ENCODE results near the gene ITGAL. TPM values are rescaled to one million over a fixed set of nuclear protein-coding genes. Genes with fewer than 3 reads are reported as not detected.
"Not testable (repeated sequence)": the region's sequence is repeated elsewhere in the genome, so short reads cannot be mapped to it uniquely, and the experiment has no call there.

Gene ITGAL
- total RNA-seq, 1 donor from 2014 or later: 0.82 TPM

DNA sequence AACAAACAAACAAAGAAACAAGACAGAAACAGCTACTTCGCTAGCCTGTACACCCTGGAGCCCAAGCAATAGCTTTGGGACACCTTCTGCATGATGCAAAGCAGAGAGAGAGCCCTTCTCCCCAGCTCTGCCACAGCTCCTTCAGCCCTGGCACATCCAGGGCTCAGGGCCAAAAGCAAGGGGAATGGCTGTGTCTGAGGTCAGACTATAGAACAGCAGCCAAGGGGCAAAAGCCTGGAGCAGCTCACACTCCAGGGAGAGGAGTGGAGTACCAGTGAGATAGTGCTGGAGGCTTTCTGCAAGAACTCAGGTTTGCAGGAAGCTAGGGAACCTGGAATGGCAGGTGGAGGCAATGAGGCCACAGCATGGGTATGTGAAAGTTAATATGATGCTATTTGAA, 15.3 kb upstream of the ITGAL start:
- FAIRE-seq (no peak), DNase-seq (ENCODE audit: low spot score in 2 of 2) (no peak)

DNA sequence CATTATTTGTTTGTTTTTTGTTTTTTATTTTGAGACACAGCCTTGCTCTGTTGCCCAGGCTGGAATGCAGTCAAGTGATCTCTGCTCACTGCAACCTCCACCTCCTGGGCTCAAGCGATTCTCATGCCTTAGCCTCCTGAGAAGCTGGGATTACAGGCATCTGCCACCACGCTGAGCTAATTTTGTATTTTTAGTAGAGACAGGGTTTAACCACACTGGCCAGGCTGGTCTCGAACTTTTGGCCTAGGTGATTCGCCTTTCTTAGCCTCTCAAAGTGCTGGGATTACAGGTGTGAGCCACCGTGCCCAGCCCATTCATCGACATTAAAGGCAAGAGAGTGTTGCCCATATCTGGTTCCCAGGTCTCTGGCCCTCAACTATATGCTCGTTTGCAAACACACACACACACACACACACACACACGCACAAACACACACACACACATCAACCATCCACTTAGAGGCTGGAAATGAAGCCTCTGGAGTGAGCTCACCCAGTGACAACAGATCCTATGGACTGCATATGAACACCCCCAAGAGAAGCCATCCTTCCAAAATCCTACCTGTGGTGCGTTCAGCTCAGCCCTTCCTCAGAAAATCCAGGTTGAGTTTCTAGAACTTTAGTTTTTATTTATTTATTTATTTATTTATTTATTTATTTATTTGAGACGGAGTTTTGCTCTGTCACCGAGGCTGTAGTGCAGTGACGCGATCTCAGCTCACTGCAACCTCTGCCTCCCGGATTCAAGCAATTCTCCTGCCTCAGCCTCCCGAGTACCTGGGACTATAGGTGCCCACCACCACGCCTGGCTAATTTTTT, 14.6 kb upstream of the ITGAL start:
- FAIRE-seq: no peak

DNA sequence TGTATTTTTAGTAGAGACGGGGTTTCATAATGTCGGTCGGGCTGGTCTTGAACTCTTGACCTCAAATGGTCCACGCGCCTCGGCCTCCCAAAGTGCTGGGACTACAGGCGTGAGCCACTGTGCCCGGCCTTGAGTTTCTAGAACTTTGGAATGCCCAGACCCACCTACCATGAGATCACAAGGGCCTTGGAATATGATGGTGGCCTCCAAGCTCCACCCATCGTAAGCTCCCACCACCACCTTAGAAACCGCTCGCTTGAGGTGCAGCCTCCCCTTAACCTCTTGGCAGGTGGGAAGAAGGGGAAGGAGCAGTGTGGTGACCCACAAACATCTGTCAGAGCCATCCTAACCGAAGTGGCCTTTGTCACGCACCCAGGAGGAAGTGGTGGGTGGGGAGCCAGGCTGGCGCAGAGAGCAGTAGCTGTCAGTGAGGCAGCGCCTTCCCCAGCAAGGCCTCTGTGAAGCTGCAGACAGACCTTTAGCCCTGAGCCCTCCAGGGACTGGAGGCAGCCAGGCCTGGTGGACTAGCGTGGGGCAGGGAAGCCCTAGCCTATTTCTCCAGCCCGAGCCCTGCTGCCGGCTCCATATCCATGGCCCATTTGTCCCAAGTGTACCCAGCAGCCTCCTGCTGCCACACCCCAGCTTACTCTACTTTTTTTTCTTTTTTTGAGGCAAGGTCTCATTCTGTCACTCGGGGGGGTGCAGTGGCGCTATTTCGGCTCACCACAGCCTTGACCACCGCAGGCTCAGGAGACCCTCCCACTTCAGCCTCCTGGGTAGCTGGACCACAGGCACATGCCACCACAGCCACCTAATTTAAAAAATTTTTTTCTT, 13.8 kb upstream of the ITGAL start:
- no peak for FAIRE-seq
- DNase-seq (ENCODE audit: low spot score in 2 of 2): no peak

More for the DNA sequence above, 14.6 kb upstream of the ITGAL start:
- no peak for DNase-seq (ENCODE audit: low spot score in 2 of 2)

DNA sequence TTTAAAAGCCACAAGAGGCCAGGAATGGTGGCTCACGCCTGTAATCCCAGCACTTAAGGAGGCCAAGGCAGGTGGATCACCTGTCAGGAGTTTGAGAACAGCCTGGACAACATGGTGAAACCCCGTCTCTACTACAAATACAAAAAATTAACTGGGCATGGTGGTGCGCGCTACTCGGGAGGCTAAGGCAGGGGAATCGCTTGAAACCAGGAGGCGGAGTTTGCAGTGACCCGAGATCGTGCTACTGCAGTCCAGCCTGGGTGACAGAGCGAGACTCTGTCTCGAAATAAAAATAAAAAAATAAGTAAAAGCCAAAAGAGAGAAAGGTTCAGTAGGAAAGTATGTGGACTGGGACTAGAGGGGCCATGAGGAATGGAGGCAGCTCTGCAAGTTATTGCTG, 13.1 kb upstream of the ITGAL start:
- DNase-seq (ENCODE audit: low spot score in 2 of 2): no peak
- FAIRE-seq: no peak

DNA sequence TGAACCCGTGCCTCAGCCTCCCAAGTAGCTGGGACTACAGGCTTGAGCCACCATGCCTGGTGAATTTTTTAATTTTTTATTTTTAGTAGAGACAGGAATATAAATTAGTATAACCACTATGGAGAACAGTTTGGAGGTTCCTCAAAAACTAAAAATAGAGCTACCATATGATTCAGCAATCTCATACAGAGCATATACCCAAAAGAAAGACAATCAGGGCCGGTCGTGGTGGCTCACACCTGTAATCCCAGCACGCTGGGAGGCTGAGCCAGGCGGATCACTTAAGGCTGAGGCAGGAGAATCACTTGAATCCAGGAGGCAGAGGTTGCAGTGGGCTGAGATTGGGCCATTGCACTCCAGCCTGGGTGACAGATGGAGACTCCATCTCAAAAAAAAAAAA, 11.1 kb upstream of the ITGAL start:
- not testable (repeated sequence) for DNase-seq (ENCODE audit: low spot score in 2 of 2); FAIRE-seq

DNA sequence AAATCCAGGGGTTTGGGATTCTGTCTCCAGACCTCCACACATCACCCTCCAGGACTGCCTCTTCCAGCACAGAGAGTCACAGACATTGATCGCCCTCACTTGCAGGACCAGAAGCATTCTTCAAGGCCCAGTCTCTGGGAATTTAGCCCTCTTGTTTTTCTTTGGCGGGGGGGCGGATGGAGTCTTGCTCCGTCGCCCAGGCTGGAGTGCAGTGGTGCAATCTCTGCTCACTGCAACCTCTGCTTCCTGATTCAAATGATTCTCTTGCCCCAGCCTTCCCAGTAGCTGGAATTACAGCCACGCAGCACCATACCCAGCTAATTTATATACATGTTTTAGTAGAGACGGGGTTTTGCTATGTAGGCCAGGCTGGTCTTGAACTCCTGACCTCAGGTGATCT, 8.5 kb upstream of the ITGAL start:
- DNase-seq (ENCODE audit: low spot score in 2 of 2) (no peak), FAIRE-seq (no peak)

DNA sequence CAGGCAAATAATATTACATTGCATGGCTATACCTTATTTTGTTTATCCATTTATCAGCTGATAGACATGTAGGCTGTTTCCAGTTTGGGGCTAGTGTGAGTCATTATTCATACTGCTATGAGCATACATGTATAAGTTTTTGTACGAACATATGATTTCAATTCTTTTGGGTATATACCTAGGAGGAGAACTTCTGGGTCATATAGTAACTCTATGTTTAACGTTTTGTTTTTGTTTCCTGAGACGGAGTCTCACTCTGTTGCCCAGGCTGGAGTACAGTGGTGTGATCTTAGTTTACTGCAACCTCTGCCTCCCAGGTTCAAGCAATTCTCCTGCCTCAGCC, 2.4 kb upstream of the ITGAL start:
- FAIRE-seq: no peak
- DNase-seq (ENCODE audit: low spot score in 2 of 2): no peak

DNA sequence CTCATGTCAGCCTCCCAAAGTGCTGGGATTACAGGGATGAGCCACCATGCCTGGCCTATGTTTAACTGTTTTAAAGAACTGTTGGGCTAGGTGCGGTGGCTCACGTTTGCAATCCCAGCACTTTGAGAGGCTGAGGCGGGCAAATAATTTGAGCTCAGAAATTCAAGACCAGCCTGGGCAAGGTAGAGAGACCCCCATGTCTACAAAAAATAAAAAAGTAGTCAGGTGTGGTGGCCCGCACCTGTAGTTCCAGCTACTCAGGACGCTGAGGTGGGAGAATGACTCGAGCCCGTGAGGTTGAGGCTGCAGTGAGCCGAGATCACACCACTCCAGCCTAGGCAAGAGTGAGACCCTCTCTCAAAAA, 1.9 kb upstream of the ITGAL start:
- no peak for FAIRE-seq

DNA sequence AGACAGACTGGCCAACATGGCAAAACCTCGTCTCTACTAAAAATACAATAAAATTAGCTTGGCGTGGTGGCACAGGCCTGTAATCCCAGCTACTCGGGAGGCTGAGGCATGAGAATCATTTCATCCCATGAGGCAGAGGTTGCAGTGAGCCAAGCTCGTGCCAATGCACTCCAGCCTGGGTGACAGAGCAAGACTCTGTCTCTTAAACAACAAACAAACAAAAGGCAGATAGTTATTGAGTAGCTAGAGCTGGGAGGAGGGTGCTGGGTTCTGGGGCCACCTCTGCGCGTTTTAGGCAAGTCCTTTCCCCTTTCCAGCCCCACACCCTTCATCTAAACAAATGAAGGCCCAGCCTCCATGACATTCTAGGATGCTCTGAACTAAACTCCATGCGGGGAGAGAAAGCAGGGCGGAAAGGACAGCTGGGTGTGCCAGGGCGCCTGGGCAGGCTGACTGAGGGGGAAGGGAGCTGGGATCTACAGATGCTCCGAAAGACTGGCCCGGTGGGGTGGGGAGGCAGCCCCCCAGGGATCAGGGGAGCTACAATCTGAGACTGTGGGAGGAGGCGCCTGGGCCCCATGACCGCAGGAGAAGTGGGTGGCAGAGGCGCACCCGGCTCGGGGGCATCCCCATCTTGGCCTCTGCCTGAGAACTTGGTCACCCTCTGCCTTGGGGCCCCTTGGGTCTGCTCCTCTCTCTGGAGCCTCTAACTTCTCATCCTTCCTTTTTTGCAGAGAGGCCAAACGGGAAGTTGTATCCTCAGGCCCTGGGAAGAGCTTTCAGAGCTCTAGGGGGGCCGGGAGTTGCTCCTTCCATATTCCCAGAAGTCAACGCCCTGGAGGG, 910 bp downstream of the ITGAL start:
- DNase-seq (ENCODE audit: low spot score in 2 of 2) (no peak), FAIRE-seq (no peak)

More for the DNA sequence above, 1.9 kb upstream of the ITGAL start:
- DNase-seq (ENCODE audit: low spot score in 2 of 2): no peak

DNA sequence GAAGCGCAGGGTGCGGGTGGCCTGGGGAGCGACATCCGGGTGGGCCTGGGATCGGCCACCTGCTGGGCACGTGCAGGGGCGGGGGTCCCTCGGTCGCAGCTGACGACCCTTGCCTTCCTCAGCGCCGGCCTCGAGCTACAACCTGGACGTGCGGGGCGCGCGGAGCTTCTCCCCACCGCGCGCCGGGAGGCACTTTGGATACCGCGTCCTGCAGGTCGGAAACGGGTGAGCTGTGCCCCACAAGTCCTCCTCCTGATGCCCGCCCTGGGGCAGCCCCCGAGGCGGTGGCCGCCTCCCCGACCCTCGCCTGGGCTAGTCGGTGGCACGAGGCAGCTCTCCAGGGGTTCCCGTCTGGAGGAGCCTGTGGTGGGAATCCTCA, 1.5 kb downstream of the ITGAL start:
- FAIRE-seq (no peak), DNase-seq (ENCODE audit: low spot score in 2 of 2) (no peak)

DNA sequence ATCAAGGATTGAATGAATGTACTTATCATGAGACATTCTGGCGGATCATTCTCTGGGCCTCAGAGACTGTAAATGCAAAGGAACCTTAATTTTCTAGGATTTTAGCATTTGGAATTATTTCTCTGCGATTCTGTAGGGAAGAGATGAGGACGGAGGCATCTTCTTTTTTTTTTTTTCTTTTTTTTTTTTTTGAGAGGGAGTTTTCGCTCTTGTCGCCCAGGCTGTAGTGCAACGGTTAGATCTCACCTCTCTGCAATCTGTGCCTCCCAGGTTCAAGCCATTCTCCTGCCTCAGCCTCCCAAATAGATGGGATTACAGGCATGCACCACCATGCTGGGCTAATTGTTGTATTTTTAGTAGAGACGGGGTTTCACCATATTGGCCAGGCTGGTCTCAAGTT, 2.1 kb downstream of the ITGAL start:
- FAIRE-seq (no peak), DNase-seq (ENCODE audit: low spot score in 2 of 2) (no peak)

DNA sequence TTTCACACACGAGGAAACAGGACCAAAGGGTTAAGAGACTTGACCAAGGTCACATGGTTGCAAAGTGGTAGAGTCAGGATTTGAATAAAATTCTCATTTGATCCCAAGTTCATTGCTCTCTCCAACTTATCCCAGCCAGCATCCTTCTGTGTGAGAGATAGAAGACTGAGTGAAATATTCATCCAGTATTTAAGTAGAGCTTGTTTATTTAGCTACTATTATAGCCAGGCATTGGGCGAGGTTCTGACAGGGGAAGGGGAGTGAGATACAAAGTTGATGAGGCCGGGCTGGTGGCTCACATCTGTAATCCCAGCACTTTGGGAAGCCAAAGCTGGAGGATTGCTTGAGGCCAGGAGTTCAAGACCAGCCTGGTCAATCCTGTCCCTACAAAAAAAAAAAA, 4.4 kb downstream of the ITGAL start:
- FAIRE-seq (no peak), DNase-seq (ENCODE audit: low spot score in 2 of 2) (no peak)

DNA sequence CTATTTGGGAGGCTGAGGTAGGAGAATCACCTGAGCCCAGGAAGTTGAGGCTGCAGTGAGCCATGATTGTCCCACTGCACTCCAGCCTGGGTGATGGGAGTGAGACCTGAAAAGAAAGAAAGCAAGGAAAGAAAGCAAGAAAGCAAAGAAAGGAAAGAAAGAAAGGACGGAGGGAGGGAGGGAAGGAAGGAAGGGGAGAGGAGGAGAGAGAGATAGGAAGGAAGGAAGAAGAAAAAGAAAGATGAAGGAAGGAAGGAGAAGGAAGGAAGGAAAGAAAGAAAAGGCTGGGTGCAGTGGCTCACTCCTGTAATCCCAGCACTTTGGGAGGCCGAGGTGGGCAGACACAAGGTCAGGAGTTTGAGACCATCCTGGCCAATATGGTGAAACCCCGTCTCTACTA, 5.2 kb downstream of the ITGAL start:
- DNase-seq (ENCODE audit: low spot score in 2 of 2); FAIRE-seq: not testable (repeated sequence)

DNA sequence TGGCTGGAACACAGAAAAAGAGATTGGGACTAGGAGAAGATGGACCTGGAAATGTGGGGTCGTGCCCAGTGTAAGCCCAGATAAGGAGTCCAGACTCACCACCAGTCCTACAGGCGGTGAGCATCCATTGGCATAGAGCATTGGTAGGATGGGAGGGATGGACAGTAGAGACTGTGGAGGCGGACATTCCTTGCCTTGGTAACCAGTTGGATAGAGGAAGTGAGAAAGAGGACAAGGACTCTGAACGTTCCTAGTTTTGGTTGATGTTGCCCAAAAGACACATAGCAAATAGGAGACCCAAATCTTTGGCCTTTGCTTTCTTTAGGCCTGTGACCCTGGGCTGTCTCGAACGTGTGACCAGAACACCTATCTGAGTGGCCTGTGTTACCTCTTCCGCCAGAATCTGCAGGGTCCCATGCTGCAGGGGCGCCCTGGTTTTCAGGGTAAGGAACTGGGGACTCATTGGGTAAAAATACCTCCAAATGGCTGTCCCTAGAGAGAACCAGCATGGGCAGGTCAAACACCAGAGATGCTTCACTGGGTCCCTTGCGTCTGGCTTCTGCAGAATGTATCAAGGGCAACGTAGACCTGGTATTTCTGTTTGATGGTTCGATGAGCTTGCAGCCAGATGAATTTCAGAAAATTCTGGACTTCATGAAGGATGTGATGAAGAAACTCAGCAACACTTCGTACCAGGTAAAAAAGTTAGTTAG, 6.4 kb downstream of the ITGAL start:
- FAIRE-seq (no peak), DNase-seq (ENCODE audit: low spot score in 2 of 2) (no peak)

DNA sequence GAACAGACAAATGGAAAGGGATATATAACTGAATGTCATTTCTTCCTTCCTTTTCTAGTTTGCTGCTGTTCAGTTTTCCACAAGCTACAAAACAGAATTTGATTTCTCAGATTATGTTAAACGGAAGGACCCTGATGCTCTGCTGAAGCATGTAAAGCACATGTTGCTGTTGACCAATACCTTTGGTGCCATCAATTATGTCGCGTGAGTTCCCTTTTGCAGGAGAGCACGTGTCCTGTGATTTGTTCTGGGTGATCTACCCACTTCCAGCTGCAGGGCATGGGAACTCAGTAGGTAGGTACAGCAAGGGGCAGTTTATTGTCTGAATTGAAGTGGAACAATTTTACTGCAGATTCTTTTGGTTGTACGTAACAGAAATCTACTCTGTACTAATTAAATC, 8.8 kb downstream of the ITGAL start:
- DNase-seq (ENCODE audit: low spot score in 2 of 2) (no peak), FAIRE-seq (no peak)

DNA sequence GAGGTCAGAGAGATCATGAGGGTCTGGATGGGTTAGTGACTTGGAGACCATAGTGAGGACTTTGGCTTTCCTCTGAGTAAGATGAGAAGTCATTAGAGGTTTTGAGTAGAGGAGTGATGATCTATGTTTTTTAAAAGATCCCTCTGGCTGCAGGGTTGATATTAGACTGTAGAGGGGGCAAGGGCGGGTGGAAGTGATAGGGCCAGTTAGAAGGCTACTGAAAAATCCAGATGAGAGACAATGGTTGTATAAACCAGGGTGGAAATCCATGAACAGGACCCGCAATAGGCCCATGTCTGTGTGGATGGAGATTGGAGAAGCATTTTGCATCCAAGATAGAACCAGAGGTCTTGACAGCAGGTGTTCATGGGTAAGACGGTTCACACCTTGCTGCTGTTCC, 9.8 kb downstream of the ITGAL start:
- DNase-seq (ENCODE audit: low spot score in 2 of 2): no peak
- FAIRE-seq: no peak

DNA sequence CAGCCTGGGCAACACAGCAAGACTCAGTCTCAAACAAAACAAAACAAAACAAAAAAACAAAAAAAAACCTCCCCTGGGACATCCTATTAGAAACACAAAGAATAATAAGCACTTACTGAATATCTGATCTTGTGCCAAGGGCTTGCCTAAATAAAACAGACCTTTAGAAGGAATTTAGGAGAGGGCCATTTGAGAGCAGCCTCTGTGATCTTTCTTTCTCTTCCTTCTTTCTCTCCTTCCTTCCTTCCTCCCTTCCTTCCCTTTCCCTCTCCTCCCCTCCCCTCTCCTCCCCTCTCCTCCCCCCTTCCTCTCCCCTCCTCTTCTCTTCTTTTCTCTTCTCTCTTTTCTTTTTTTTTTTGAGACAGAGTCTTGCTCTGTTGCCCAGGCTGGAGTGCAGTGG, 12.3 kb downstream of the ITGAL start:
- FAIRE-seq (no peak), DNase-seq (ENCODE audit: low spot score in 2 of 2) (no peak)

DNA sequence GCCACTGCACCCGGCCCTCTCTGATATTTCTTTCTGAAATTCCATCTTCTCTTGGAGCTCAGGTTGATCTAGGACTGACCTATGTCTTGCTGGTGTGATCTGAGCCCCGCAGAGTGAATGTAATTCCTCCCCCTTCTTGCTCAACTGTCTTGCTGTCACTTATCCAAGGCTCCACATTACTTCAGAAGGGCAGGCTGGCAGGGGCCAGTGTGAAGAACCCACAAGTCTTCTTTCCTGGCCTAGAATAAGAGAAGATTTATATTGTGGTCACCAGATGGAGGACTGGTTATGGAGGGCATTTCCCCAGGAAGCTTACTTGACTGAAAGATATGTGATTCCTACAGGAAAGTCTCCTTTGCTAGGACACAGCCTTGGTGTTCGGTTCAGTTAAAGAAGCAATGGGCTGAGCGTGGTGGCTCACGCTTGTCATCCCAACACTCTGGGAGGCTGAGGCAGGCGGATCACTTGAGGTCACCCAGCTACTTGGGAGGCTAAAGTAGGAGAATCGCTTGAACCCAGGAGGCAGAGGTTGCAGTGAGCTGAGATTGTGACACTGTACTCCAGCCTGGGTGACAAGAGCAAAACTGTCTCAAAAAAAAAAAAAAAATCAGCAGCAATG, 13.4 kb downstream of the ITGAL start:
- FAIRE-seq: no peak

DNA sequence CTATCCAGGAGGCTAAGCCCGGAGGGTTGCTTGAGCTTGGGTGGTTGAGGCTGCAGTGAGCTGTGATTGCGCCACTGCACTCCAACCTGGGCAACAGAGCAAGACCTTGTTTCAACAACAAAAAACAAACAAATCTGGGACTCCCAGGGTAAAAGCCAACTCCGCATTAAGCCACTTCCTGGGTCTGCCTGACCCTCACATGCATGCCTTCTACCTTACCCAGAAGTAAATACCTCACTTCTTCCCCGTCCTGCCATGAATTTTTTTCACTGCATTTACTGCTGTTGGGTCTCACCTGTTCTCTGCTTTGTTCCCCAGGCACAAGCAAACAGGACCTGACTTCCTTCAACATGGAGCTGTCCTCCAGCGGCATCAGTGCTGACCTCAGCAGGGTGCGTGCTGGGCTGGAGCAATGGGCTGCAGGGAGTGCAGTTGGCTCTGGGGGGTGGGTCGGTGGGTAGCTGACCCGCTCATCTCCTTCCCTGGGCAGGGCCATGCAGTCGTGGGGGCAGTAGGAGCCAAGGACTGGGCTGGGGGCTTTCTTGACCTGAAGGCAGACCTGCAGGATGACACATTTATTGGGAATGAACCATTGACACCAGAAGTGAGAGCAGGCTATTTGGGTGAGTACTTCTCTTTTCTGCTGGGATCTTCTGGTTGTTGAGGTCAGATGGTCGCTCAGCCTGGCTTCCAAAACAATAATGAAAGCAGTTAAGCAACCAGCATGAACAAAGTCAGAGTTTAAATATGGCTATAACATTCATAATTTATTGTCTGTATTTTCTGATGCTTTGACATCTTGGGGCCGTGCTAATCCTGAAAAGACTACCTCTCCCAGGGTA, 16.4 kb downstream of the ITGAL start:
- no peak for FAIRE-seq
- DNase-seq (ENCODE audit: low spot score in 2 of 2): no peak

More for the DNA sequence above, 13.4 kb downstream of the ITGAL start:
- DNase-seq (ENCODE audit: low spot score in 2 of 2): no peak

Measured in frontal cortex (tissue), 4 donors.